Vagina (tissue), 2 donors: ENCODE measurements around the gene ARL5C. TPM values are rescaled to one million over a fixed set of nuclear protein-coding genes. Genes with fewer than 3 reads are reported as not detected.

Experiments
- DNase-seq, 2 donors: peaks; one replicate each; pipeline ENCODE4 v3.0.0-alpha.2; 2017; ENCODE audit errors: extremely low spot score in 2 of 2
- H3K27ac ChIP-seq: fragments of 200-600 bp; sonication (generic); one replicate; pipeline ENCODE4 v1.5.1; 2019
- H3K27me3 ChIP-seq: fragments of 200-600 bp; sonication (generic); one replicate; pipeline ENCODE4 v1.5.1; 2019
- H3K36me3 ChIP-seq, 2 donors: fragments of 200-600 bp; sonication (generic); one replicate each; pipeline ENCODE4 v1.5.1; 2017 to 2019
- H3K4me1 ChIP-seq: fragments of 200-600 bp; sonication (generic); one replicate; pipeline ENCODE4 v1.5.1; 2019
- H3K4me3 ChIP-seq, 2 donors: fragments of 200-600 bp; sonication (generic); 1 replicate in 1 of 2; 2 replicates in 1 of 2; pipeline ENCODE4 v1.5.1; 2016 to 2019
- H3K9me3 ChIP-seq: fragments of 200-600 bp; sonication (generic); one replicate; pipeline ENCODE4 v1.5.1; 2019
- POLR2A ChIP-seq, 2 donors: fragments of 450-650 bp; IDR thresholded peaks; one replicate each; pipeline ENCODE4 v1.6.1; 2017; ENCODE audit warnings: antibody characterized with exemption in 2 of 2, mild to moderate bottlenecking in 2 of 2, moderate library complexity in 2 of 2
- POLR2AphosphoS5 ChIP-seq, 2 donors: sonication (generic); formaldehyde crosslinking; IDR thresholded peaks; one replicate each; pipeline ENCODE4 v1.9.0; 2017; ENCODE audit warnings: antibody characterized with exemption in 2 of 2, mild to moderate bottlenecking in 2 of 2, low read depth in 1 of 2; ENCODE audit not compliant: insufficient read depth in 1 of 2
- intact Hi-C: fragments of 100-400 bp; cut with DNase I; formaldehyde crosslinking; loops from one replicate; pipeline ENCODE4 v1.15.1; 2023
- total RNA-seq: library from RNA; depleted of rRNA; stranded (reverse); fragments of >200 nt; gene quantifications from one replicate; pipeline ENCODE4 v1.2.3, GENCODE V29; 2016
- TF ChIP-seq, protein P1 (sequence below), 3 experiments: fragments of 450-650 bp in 2 of 3; fragments of 200-600 bp in 1 of 3; sonication (generic) in 1 of 3; IDR thresholded peaks; one replicate each; pipeline ENCODE4 v1.5.1; 2017 to 2019; ENCODE audit warnings: antibody characterized with exemption in 3 of 3, mild to moderate bottlenecking in 2 of 3, moderate library complexity in 2 of 3

Gene ARL5C, protein sequence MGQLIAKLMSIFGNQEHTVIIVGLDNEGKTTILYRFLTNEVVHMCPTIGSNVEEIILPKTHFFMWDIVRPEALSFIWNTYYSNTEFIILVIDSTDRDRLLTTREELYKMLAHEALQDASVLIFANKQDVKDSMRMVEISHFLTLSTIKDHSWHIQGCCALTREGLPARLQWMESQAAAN
- not detected for total RNA-seq

DNA sequence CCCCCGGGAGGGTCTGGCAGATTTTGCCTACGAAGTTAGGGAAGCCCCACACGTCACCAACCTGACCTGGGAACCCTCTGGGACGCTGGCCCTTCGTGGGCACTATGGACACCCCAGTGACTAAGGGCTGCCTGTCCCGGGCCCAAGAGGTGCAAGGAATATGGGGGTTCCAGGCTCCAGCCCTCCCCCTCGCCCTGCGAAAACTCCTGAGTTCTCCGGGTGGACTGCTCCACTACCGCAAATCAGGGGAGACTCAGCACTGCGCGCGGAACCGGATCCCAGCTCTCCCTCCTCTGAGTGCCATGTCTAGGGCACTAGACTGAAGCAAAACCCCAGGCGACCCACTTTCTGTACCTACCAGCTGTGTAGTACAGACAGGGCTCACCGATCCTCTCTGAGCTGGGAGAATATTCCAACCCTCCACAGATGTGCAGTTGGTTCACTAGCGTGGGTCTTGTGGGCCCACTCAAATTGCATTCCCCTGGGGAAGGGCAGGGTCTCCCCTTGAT is at the start of gene ARL5C:
Gene ARL5C (minus strand): TSS at position 321 of the 509 bp plus-strand sequence. CDS start 401 bp downstream, outside the sequence.
- Histone ChIP-seq H3K27ac (peak within 1 kb of the TSS; percentile 50), H3K4me3 (peak within 1 kb of the TSS; percentile 51 to 59), H3K9me3 (no peaks in the 10 kb centered on the region), H3K4me1 (peaks cover 25% of the 10 kb centered on the region), H3K36me3 (no peaks in the 10 kb centered on the region), H3K27me3 (no peaks in the 10 kb centered on the region)
- DNase-seq = no peak
- intact Hi-C loops = loop anchor here (10.0 kb wide), 1 partner anchor 79 kb away; no protein-coding TSS in a partner anchor
- TF ChIP-seq, protein P1, sequence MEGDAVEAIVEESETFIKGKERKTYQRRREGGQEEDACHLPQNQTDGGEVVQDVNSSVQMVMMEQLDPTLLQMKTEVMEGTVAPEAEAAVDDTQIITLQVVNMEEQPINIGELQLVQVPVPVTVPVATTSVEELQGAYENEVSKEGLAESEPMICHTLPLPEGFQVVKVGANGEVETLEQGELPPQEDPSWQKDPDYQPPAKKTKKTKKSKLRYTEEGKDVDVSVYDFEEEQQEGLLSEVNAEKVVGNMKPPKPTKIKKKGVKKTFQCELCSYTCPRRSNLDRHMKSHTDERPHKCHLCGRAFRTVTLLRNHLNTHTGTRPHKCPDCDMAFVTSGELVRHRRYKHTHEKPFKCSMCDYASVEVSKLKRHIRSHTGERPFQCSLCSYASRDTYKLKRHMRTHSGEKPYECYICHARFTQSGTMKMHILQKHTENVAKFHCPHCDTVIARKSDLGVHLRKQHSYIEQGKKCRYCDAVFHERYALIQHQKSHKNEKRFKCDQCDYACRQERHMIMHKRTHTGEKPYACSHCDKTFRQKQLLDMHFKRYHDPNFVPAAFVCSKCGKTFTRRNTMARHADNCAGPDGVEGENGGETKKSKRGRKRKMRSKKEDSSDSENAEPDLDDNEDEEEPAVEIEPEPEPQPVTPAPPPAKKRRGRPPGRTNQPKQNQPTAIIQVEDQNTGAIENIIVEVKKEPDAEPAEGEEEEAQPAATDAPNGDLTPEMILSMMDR (IDR thresholded peaks at IDR 0.05) = no peak
- TF ChIP-seq POLR2AphosphoS5 (IDR thresholded peaks at IDR 0.05; ENCODE audit: insufficient read depth in 1 of 2, low read depth in 1 of 2) (no peak), POLR2A (IDR thresholded peaks at IDR 0.05) (no peak)

DNA sequence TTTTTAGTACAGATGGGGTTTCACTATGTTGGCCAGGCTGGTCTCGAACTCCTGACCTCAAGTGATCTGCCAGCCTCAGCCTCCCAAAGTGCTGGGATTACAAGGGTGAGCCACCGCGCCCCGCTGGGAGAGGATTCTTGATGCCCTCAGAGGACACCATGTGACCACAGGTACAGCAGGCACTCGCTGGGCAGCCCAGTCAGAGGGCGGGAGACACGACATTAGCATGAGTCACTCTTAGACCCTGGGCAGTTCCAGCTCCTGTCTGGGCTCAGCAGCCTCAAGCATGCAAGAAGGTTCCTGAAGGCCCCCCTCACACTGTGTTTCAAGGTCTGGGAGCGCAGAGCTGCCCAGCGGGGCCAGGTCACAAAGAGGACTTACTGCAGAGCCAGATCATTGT is 47.9 kb upstream of the ARL5C start:
- no peaks in the 10 kb centered on the region for H3K9me3 ChIP-seq
- intact Hi-C loops = no loop called here
- no peaks in the 10 kb centered on the region for H3K36me3 ChIP-seq
- H3K27ac ChIP-seq = no peak overlapping the region
- H3K4me3 ChIP-seq = no peak overlapping the region
- TF ChIP-seq POLR2A (IDR thresholded peaks at IDR 0.05) (no peak), POLR2AphosphoS5 (IDR thresholded peaks at IDR 0.05; ENCODE audit: insufficient read depth in 1 of 2, low read depth in 1 of 2) (no peak)
- TF ChIP-seq, protein P1 (IDR thresholded peaks at IDR 0.05) = no peak
- DNase-seq = no peak
- no peaks in the 10 kb centered on the region for H3K27me3 ChIP-seq
- H3K4me1 ChIP-seq = peaks cover 29% of the 10 kb centered on the region

DNA sequence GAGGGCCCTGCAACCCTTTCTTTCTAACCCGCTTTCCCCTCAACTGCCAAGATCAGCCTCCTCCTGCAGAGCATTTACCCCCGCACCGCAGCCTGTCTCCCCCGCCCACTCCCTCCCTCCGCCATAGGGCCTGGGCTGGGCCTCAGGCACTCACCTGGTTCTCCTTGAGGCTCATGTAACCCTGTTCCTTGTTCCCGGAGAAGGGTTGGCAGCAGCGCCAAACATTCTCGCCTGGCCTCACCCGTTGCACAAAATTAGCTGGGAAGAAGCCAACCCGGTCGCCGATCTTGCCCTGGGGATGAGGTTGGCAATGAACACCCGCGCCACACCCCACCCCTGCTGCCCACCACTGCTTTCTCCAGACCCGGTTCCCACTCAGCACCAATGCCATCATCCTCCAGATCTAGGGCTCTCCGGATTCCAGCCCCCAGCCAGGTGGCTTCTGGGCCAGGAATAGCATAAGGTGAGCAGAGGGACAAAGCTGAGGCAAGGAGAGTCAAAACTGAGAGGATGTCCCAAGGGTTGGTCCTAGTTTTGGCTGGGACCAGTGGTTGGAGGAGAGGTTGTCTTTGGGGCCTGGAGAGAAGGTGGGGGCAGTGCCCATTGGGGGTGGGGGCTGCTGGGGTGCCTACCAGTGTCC is 47.0 kb upstream of the ARL5C start:
- H3K27ac ChIP-seq = no peak overlapping the region

DNA sequence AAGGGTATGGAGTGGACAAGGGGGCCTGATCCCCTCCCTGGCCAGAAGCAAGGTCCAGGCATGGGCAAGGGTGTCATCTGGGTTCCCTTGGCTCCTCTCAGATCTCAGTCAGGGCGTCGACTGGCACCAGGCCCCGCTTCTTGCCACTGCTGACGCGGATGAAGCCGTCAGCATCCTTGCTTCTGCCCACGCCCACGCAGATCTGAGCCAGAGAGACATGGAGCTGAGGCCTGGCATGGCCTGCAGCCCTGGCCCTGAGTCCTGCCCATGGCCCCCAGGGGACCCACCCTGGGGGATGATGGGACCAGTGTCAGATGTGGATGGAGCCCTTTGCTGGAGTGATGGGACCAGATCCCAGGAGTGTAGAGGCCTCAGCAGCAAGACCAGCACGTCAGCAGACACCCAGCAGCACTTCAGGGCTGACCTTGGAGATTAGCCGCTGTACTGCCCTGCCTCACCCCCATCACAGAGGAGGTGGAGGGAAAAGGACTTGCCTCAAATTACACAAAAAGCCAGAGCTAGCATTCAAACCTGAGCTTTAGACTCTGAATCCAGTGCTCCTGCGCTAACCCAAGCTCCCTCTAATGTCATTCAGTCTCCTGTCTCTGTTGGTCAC is 46.3 kb upstream of the ARL5C start:
- TF ChIP-seq POLR2AphosphoS5 (IDR thresholded peaks at IDR 0.05; ENCODE audit: insufficient read depth in 1 of 2, low read depth in 1 of 2) = no peak
- TF ChIP-seq POLR2A (IDR thresholded peaks at IDR 0.05) = no peak
- TF ChIP-seq, protein P1 (IDR thresholded peaks at IDR 0.05) = no peak
- no peaks in the 10 kb centered on the region for H3K9me3 ChIP-seq
- H3K4me3 ChIP-seq = no peak overlapping the region
- peaks cover 31% of the 10 kb centered on the region for H3K4me1 ChIP-seq
- no peak for DNase-seq
- no peak overlapping the region for H3K27ac ChIP-seq
- H3K36me3 ChIP-seq = no peaks in the 10 kb centered on the region
- intact Hi-C loops = no loop called here
- H3K27me3 ChIP-seq = no peaks in the 10 kb centered on the region

More for the DNA sequence above, 47.0 kb upstream of the ARL5C start:
- DNase-seq = no peak
- Histone ChIP-seq H3K36me3 (no peaks in the 10 kb centered on the region), H3K4me3 (no peak overlapping the region), H3K27me3 (no peaks in the 10 kb centered on the region), H3K4me1 (peaks cover 31% of the 10 kb centered on the region), H3K9me3 (no peaks in the 10 kb centered on the region)
- intact Hi-C loops = no loop called here
- TF ChIP-seq, protein P1 (IDR thresholded peaks at IDR 0.05) = no peak
- TF ChIP-seq POLR2AphosphoS5 (IDR thresholded peaks at IDR 0.05; ENCODE audit: insufficient read depth in 1 of 2, low read depth in 1 of 2) = no peak
- no peak for TF ChIP-seq POLR2A (IDR thresholded peaks at IDR 0.05)
